OCI-LY3 (cell line): ENCODE results near the gene ZNF516.
A peak's percentile ranks its signal among the peaks of the same experiment; 100 is the strongest.

Source experiments
- H2AFZ ChIP-seq: fragments of 200-600, 300-600 bp; shearing (Covaris generic); 2 replicates; pipeline ENCODE4 v1.6.0; 2014; ENCODE audit warnings: antibody characterized with exemption, low read depth, low read length
- H3K27ac ChIP-seq: fragments of 200-600, 300-600 bp; sonication (generic); 2 replicates; pipeline ENCODE4 v1.5.1; 2014; ENCODE audit warnings: mild to moderate bottlenecking, low read length, moderate library complexity, mixed read lengths
- H3K27me3 ChIP-seq: fragments of 200-600, 300-600 bp; sonication (generic); 2 replicates; pipeline ENCODE4 v1.6.1; 2014; ENCODE audit warnings: low read depth, low read length, mixed read lengths
- H3K36me3 ChIP-seq: fragments of 200-600, 300-600 bp; sonication (generic); replicated peaks from 2 replicates; pipeline ENCODE3; 2014; ENCODE audit warnings: low read depth, low read length, mixed read lengths
- H3K4me1 ChIP-seq: fragments of 300-600, 200-600 bp; sonication (generic); 2 replicates; pipeline ENCODE4 v1.6.1; 2014; ENCODE audit warnings: low read length, mixed read lengths
- H3K4me2 ChIP-seq: fragments of 200-600, 300-600 bp; sonication (generic); 2 replicates; pipeline ENCODE4 v1.6.1; 2014; ENCODE audit warnings: low read length, mixed read lengths
- H3K4me3 ChIP-seq: fragments of 300-600, 200-600 bp; sonication (generic); 2 replicates; pipeline ENCODE4 v1.5.1; 2014; ENCODE audit warnings: antibody characterized with exemption, mild to moderate bottlenecking, low read length, moderate library complexity
- H3K79me2 ChIP-seq: fragments of 300-600, 200-600 bp; shearing (Covaris generic); 2 replicates; pipeline ENCODE4 v1.6.1; 2014; ENCODE audit warnings: mild to moderate bottlenecking, low read length, mixed read lengths
- H3K9ac ChIP-seq: fragments of 300-600, 200-600 bp; shearing (Covaris generic); 2 replicates; pipeline ENCODE4 v1.6.0; 2014; ENCODE audit warnings: mild to moderate bottlenecking, low read length, moderate library complexity
- H3K9me3 ChIP-seq: fragments of 200-600, 300-600 bp; shearing (Covaris generic); 2 replicates; pipeline ENCODE4 v1.6.1; 2014; ENCODE audit warnings: low read length, mixed read lengths; ENCODE audit not compliant: insufficient read depth
- H4K20me1 ChIP-seq: fragments of 200-600, 300-600 bp; sonication (generic); 2 replicates; pipeline ENCODE4 v1.6.1; 2016; ENCODE audit warnings: low read length, mixed read lengths; ENCODE audit not compliant: insufficient read depth
- CTCF ChIP-seq: fragments of 200-600, 300-600 bp; sonication (generic); IDR thresholded peaks from 2 replicates; pipeline ENCODE4 v1.5.1; 2014; ENCODE audit warnings: antibody characterized with exemption, low read length, low read depth
- EZH2phosphoT487 ChIP-seq: fragments of 200-600 bp; shearing (Covaris generic); IDR thresholded peaks from 2 replicates; pipeline ENCODE4 v1.6.1; 2018; ENCODE audit warnings: antibody characterized with exemption, mixed run types, low read depth

Gene ZNF516

GRCh38 chr18:76491776-76492668, 3.0 kb downstream of the ZNF516 start:
- H4K20me1 ChIP-seq = no peaks in the 10 kb centered on the region
- H3K79me2 ChIP-seq = peaks cover 8% of the 10 kb centered on the region
- TF ChIP-seq CTCF = no peak
- no peak for TF ChIP-seq EZH2phosphoT487
- peak overlapping the region; percentile 76 for H3K4me3 ChIP-seq
- H2AFZ ChIP-seq = peak overlapping the region; percentile 22; the same call in 1 of the 2 replicates
- peaks cover 4% of the 10 kb centered on the region; the same call in 1 of the 2 replicates for H3K4me1 ChIP-seq
- H3K9me3 ChIP-seq = peaks cover 5% of the 10 kb centered on the region; the same call in 1 of the 2 replicates
- H3K9ac ChIP-seq = peak overlapping the region; percentile 66
- H3K4me2 ChIP-seq = peak overlapping the region; percentile 51
- no peaks in the 10 kb centered on the region for H3K36me3 ChIP-seq
- peak overlapping the region; percentile 75 for H3K27ac ChIP-seq
- H3K27me3 ChIP-seq = peaks cover 8% of the 10 kb centered on the region; the same call in 1 of the 2 replicates

- Histone ChIP-seq H3K4me2 (no peak overlapping the region), H3K79me2 (peaks cover 8% of the 10 kb centered on the region), H3K9me3 (no peaks in the 10 kb centered on the region), H3K4me3 (no peak overlapping the region), H2AFZ (no peak overlapping the region), H3K27me3 (peaks cover 10% of the 10 kb centered on the region; the same call in 1 of the 2 replicates), H3K9ac (no peak overlapping the region), H3K27ac (no peak overlapping the region), H3K4me1 (peaks cover 4% of the 10 kb centered on the region; the same call in 1 of the 2 replicates), H4K20me1 (no peaks in the 10 kb centered on the region), H3K36me3 (no peaks in the 10 kb centered on the region)
- TF ChIP-seq CTCF = no peak
- no peak for TF ChIP-seq EZH2phosphoT487
These were observed 3.6 kb downstream of the ZNF516 start for GRCh38 chr18:76491473-76491775.

GRCh38 chr18:76490670-76491472, 4.2 kb downstream of the ZNF516 start:
- peaks cover 8% of the 10 kb centered on the region for H3K79me2 ChIP-seq
- no peak overlapping the region for H3K4me3 ChIP-seq
- peaks cover 10% of the 10 kb centered on the region; the same call in 1 of the 2 replicates for H3K27me3 ChIP-seq
- peaks cover 4% of the 10 kb centered on the region; the same call in 1 of the 2 replicates for H3K4me1 ChIP-seq
- no peak overlapping the region for H2AFZ ChIP-seq
- TF ChIP-seq EZH2phosphoT487 (no peak), CTCF (no peak)
- H3K36me3 ChIP-seq = no peaks in the 10 kb centered on the region
- no peak overlapping the region for H3K4me2 ChIP-seq
- H3K9me3 ChIP-seq = no peaks in the 10 kb centered on the region
- no peak overlapping the region for H3K27ac ChIP-seq
- no peaks in the 10 kb centered on the region for H4K20me1 ChIP-seq
- H3K9ac ChIP-seq = no peak overlapping the region

- H3K27me3 ChIP-seq = peaks cover 10% of the 10 kb centered on the region; the same call in 1 of the 2 replicates
- H3K79me2 ChIP-seq = peaks cover 8% of the 10 kb centered on the region
- no peak overlapping the region for H3K4me2 ChIP-seq
- no peaks in the 10 kb centered on the region for H3K9me3 ChIP-seq
- no peak overlapping the region for H3K27ac ChIP-seq
- H2AFZ ChIP-seq = no peak overlapping the region
- H3K9ac ChIP-seq = no peak overlapping the region
- no peak overlapping the region for H3K4me3 ChIP-seq
- no peaks in the 10 kb centered on the region for H4K20me1 ChIP-seq
- TF ChIP-seq CTCF = no peak
- TF ChIP-seq EZH2phosphoT487 = no peak
- peaks cover 4% of the 10 kb centered on the region; the same call in 1 of the 2 replicates for H3K4me1 ChIP-seq
- H3K36me3 ChIP-seq = no peaks in the 10 kb centered on the region
These were observed 5.0 kb downstream of the ZNF516 start for GRCh38 chr18:76490033-76490432.
